WTC11 (cell line): ENCODE measurements around the gene RBPJ.

Experiments used
- GABPB1 ChIP-seq: sonication (generic); formaldehyde crosslinking; IDR thresholded peaks from 2 replicates; pipeline ENCODE4 v1.8.1; 2023; ENCODE audit warnings: mild to moderate bottlenecking, missing genetic modification reagents
- OVOL2 ChIP-seq: fragments of 250-450 bp; sonication (Bioruptor Pico); IDR thresholded peaks from 2 replicates; pipeline ENCODE4 v1.9.0; 2021; ENCODE audit warnings: mild to moderate bottlenecking, borderline replicate concordance
- ZNF232 ChIP-seq: sonication (generic); formaldehyde crosslinking; IDR thresholded peaks from 2 replicates; pipeline ENCODE4 v1.8.0; 2022; ENCODE audit warnings: mild to moderate bottlenecking, missing genetic modification reagents
- TF ChIP-seq, protein P1 (sequence below): fragments of 200-600 bp; IDR thresholded peaks from 2 replicates; pipeline ENCODE4 v1.8.0; 2022; ENCODE audit warnings: antibody characterized with exemption

DNA sequence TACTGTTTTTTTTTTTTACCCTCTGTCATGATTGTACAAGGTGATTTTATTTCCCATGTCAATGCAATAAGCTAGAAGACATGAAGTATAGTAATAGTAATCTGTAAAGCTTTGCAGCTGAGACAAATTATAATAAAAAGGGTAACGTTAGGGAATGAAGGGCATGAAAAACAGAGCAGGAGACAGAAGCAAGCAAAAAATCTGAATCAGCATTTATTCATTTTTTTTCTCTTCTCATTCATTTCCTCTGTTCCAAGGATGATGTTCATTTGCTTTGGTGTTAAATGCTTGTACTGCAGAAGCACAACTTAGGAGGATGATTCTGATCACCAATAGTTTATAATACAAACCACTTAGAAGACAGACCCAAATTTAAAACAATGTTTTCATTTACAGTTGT, 105.1 kb downstream of the RBPJ start:
- TF ChIP-seq, protein P1, sequence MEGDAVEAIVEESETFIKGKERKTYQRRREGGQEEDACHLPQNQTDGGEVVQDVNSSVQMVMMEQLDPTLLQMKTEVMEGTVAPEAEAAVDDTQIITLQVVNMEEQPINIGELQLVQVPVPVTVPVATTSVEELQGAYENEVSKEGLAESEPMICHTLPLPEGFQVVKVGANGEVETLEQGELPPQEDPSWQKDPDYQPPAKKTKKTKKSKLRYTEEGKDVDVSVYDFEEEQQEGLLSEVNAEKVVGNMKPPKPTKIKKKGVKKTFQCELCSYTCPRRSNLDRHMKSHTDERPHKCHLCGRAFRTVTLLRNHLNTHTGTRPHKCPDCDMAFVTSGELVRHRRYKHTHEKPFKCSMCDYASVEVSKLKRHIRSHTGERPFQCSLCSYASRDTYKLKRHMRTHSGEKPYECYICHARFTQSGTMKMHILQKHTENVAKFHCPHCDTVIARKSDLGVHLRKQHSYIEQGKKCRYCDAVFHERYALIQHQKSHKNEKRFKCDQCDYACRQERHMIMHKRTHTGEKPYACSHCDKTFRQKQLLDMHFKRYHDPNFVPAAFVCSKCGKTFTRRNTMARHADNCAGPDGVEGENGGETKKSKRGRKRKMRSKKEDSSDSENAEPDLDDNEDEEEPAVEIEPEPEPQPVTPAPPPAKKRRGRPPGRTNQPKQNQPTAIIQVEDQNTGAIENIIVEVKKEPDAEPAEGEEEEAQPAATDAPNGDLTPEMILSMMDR = no peak
- TF ChIP-seq GABPB1 (CRISPR knock-in tag) (no peak), OVOL2 (no peak), ZNF232 (CRISPR knock-in tag) (no peak)
